ENCODE results near the gene ZNF224.

GRCh38 chr19:44111910-44112463 is 17.8 kb downstream of the ZNF224 start:
- TF ChIP-seq, protein P1, sequence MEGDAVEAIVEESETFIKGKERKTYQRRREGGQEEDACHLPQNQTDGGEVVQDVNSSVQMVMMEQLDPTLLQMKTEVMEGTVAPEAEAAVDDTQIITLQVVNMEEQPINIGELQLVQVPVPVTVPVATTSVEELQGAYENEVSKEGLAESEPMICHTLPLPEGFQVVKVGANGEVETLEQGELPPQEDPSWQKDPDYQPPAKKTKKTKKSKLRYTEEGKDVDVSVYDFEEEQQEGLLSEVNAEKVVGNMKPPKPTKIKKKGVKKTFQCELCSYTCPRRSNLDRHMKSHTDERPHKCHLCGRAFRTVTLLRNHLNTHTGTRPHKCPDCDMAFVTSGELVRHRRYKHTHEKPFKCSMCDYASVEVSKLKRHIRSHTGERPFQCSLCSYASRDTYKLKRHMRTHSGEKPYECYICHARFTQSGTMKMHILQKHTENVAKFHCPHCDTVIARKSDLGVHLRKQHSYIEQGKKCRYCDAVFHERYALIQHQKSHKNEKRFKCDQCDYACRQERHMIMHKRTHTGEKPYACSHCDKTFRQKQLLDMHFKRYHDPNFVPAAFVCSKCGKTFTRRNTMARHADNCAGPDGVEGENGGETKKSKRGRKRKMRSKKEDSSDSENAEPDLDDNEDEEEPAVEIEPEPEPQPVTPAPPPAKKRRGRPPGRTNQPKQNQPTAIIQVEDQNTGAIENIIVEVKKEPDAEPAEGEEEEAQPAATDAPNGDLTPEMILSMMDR (IDR thresholded peaks at IDR 0.05) = no peak
- TF ChIP-seq EZH2 (IDR thresholded peaks at IDR 0.05; ENCODE audit: borderline replicate concordance, insufficient read depth, low read depth, low read length, poor library complexity, severe bottlenecking) = no peak
